NCI-H1694 treated with DMSO at 0.1 percent for 48 hours (cell line): ENCODE results near the gene PPP1R10.
A peak's percentile ranks its signal among the peaks of the same experiment; 100 is the strongest.

Experiments
- DNase-seq: peaks from one replicate; lab custom pipeline; 2025; lab: John Stamatoyannopoulos, UW

Gene PPP1R10

GRCh38 chr6:30598912-30599624 lies 18.0 kb downstream of the PPP1R10 start:
- DNase-seq = no peak

- peak; percentile 64 for DNase-seq
Observed at GRCh38 chr6:30597315-30598144, 19.5 kb downstream of the PPP1R10 start.

GRCh38 chr6:30592287-30592686 lies 24.8 kb downstream of the PPP1R10 start:
- DNase-seq = no peak

GRCh38 chr6:30591008-30591407 lies 26.0 kb downstream of the PPP1R10 start:
- DNase-seq = no peak

GRCh38 chr6:30590509-30590908 lies 26.5 kb downstream of the PPP1R10 start:
- no peak for DNase-seq

- no peak for DNase-seq
Observed at GRCh38 chr6:30589754-30590358, 27.2 kb downstream of the PPP1R10 start.

GRCh38 chr6:30583921-30584320 lies 33.1 kb downstream of the PPP1R10 start:
- DNase-seq = no peak

- DNase-seq = no peak
Observed at GRCh38 chr6:30578051-30578450, 39.0 kb downstream of the PPP1R10 start.

- no peak for DNase-seq
Observed at GRCh38 chr6:30573113-30573512, 43.9 kb downstream of the PPP1R10 start.

GRCh38 chr6:30572148-30572547 lies 44.9 kb downstream of the PPP1R10 start:
- DNase-seq = no peak

- no peak for DNase-seq
Observed at GRCh38 chr6:30571762-30572082, 45.3 kb downstream of the PPP1R10 start.

- peak; percentile 87 for DNase-seq
Observed at GRCh38 chr6:30571075-30571761, 45.8 kb downstream of the PPP1R10 start, which contains the start of gene ABCF1. Gene ABCF1, plus strand, starts transcription at chr6:30571442. Its CDS starts 46 bp downstream, at chr6:30571488.

- no peak for DNase-seq
Observed at GRCh38 chr6:30570740-30571074, 46.3 kb downstream of the PPP1R10 start.

GRCh38 chr6:30570263-30570662 lies 46.8 kb downstream of the PPP1R10 start:
- DNase-seq = no peak

- no peak for DNase-seq
Observed at GRCh38 chr6:30568245-30568644, 48.8 kb downstream of the PPP1R10 start.

- no peak for DNase-seq
Observed at GRCh38 chr6:30565772-30566171, 51.3 kb downstream of the PPP1R10 start.

- no peak for DNase-seq
Observed at GRCh38 chr6:30564114-30564513, 52.9 kb downstream of the PPP1R10 start.

GRCh38 chr6:30562470-30563425 lies 54.3 kb downstream of the PPP1R10 start:
- DNase-seq = no peak

GRCh38 chr6:30560930-30561329 lies 56.1 kb downstream of the PPP1R10 start:
- no peak for DNase-seq

GRCh38 chr6:30557683-30557981 lies 59.4 kb downstream of the PPP1R10 start:
- DNase-seq = no peak

- peak; percentile 89 for DNase-seq
Observed at GRCh38 chr6:30556906-30557682, 59.9 kb downstream of the PPP1R10 start, which contains the start of gene PRR3. Gene PRR3, plus strand, starts transcription at chr6:30557295. Its CDS starts 50 bp downstream, at chr6:30557345.
